Body of pancreas (tissue), 4 donors: ENCODE measurements around the gene CCDC78.

Source experiments
- POLR2A ChIP-seq, 3 donors: fragments of 450-650 bp; IDR thresholded peaks; one replicate each; pipeline ENCODE4 v1.6.1; 2016; ENCODE audit warnings: antibody characterized with exemption in 3 of 3, mild to moderate bottlenecking in 2 of 3
- TF ChIP-seq, protein P1 (sequence below), 7 experiments: fragments of 450-650 bp in 4 of 7; fragments of 200-600 bp in 3 of 7; sonication (generic) in 3 of 7; IDR thresholded peaks; one replicate each; pipeline ENCODE4 v1.5.1; 2016 to 2019; ENCODE audit warnings: antibody characterized with exemption in 7 of 7

DNA sequence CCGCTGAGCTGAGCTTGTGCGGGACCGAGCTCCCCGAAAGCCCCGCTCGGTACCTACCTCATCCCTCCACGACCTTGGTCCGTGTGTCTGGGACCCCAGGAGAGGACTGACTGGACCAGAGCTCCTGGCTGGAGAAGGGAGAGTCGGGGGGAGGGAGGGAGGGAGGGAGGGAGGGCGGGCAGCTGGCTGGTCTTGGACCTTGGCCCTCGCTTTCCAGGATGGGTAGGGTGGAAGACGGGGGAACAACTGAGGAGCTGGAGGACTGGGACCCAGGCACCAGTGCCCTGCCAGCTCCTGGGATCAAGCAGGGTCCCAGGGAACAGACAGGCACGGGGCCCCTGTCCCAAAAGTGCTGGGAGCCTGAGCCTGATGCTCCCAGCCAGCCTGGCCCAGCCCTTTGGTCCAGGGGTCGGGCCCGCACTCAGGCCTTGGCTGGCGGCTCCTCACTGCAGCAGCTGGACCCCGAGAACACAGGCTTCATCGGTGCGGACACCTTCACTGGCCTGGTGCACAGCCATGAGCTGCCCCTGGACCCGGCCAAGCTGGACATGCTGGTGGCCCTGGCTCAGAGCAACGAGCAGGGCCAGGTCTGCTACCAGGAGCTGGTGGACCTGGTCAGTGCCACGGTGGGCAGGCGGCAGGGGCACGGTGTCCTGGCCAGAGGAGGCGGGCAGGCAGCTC is 50.2 kb downstream of the CCDC78 start:
- TF ChIP-seq, protein P1, sequence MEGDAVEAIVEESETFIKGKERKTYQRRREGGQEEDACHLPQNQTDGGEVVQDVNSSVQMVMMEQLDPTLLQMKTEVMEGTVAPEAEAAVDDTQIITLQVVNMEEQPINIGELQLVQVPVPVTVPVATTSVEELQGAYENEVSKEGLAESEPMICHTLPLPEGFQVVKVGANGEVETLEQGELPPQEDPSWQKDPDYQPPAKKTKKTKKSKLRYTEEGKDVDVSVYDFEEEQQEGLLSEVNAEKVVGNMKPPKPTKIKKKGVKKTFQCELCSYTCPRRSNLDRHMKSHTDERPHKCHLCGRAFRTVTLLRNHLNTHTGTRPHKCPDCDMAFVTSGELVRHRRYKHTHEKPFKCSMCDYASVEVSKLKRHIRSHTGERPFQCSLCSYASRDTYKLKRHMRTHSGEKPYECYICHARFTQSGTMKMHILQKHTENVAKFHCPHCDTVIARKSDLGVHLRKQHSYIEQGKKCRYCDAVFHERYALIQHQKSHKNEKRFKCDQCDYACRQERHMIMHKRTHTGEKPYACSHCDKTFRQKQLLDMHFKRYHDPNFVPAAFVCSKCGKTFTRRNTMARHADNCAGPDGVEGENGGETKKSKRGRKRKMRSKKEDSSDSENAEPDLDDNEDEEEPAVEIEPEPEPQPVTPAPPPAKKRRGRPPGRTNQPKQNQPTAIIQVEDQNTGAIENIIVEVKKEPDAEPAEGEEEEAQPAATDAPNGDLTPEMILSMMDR (IDR thresholded peaks at IDR 0.05): no peak
- no peak for TF ChIP-seq POLR2A (IDR thresholded peaks at IDR 0.05)
